Astrocyte of the hippocampus (primary cell): ENCODE data around the gene CYFIP1.
"Not testable (repeated sequence)": the region's sequence is repeated elsewhere in the genome, so short reads cannot be mapped to it uniquely, and the experiment has no call there.

Source experiments
- DNase-seq: peaks from one replicate; pipeline ENCODE4 v3.0.0; 2011; ENCODE audit warnings: low read depth, low spot score

Gene CYFIP1

GRCh38 chr15:22980189-22981050, at the start of gene CYFIP1:
TSS of gene CYFIP1 (minus strand) at chr15:22980368. CDS start at chr15:22947285, 33,083 bp downstream.
- peak; percentile 96 for DNase-seq

- DNase-seq, result no peak
These were observed 46.0 kb upstream of the CYFIP1 start for GRCh38 chr15:23026218-23026617.

- no peak for DNase-seq
These were observed 42.0 kb upstream of the CYFIP1 start for GRCh38 chr15:23022156-23022555.

GRCh38 chr15:23014394-23015000, 34.3 kb upstream of the CYFIP1 start:
- no peak for DNase-seq

GRCh38 chr15:23013681-23014080, 33.5 kb upstream of the CYFIP1 start:
- DNase-seq, result no peak

DNA sequence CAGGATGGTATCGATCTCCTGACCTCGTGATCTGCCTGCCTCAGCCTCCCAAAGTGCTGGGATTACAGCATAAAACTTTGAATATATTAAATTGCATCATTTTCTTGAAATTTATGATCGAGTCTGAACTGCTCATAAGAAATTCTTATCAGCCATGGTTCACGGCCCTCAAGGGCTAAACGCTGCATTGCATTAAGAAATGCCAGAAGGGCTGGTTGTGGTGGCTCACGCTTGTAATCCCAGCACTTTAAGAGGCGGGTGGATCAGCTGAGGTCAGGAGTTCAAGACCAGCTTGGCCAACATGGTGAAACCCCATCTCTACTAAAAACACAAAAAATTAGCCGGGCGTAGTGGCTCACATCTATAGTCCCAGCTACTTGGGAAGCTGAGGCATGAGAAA, 32.4 kb upstream of the CYFIP1 start:
- not testable (repeated sequence) for DNase-seq

DNA sequence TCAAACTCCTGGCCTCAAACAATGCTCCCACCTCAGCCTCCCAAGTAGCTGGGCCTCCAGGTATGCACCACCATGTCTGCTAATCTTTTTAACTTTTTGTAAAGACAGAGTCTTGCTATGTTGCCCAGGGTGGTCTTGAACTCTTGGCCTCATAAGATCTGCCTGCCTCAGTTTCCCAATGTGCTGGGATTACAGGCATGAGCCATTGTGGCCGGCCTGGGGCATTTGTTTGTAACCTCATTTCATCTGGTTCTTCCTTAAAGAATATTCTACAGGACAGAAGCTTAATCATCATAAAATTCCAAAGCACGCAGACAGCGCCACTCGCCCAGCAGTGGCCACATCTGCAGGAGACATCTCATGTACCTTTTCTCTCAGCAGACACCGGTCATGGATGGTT, 23.6 kb upstream of the CYFIP1 start:
- DNase-seq, result no peak

DNA sequence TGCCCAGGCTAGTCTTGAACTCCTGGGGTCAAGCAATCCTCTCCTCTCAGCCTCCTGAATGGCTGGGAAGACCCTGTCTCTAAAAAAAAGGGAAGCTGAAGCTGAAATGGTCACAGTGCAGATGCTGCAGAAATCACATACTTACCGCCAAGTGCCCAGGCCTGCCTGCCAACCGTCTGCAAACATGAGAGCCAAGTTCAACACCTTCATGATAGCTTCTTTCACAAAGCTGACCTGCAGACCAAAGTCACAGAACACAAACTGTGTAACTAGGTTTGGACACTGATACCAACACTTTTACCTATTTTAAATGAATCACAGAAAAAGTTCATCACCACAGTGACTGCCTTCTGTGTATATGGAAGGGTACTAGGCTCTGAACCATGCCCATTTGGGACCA, 22.8 kb upstream of the CYFIP1 start:
- DNase-seq, result no peak

GRCh38 chr15:22995795-22996194, 15.6 kb upstream of the CYFIP1 start:
- no peak for DNase-seq

DNA sequence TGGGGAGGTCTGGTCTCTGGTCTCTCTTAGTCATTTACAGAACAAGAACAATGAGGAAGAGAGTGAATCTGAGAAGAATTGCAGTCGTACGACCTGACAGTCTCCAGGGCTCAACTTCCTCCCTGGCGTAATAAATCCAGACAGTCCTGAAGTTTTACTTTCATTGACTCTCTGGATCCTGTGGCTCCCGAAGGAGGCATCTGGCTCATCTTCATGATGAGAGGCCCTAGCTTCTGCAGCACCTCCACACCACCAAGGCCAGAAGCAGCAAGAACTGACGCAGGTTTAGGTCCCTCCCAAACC, 11.8 kb upstream of the CYFIP1 start:
- DNase-seq, result no peak

GRCh38 chr15:22989576-22990477, 9.7 kb upstream of the CYFIP1 start:
- no peak for DNase-seq

GRCh38 chr15:22988811-22989210, 8.6 kb upstream of the CYFIP1 start:
- no peak for DNase-seq

DNA sequence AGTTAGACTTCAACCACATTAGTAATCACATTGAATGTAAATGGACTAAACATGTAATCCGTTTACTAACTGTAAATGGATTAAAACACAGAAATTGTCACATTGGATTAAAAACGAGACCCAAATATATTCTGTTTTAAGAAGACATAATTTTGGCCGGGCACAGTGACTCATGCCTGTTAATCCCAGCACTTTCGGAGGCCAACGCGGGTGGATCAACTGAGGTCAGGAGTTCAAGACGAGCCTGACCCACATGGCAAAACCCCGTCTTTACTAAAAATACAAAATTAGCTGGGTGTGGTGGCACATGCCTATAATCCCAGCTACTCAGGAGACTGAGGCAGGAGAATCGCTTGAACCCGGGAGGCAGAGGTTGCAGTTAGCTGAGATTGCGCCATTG, 1.8 kb upstream of the CYFIP1 start:
- not testable (repeated sequence) for DNase-seq

GRCh38 chr15:22981051-22981840, 1.1 kb upstream of the CYFIP1 start:
- DNase-seq, result no peak

DNA sequence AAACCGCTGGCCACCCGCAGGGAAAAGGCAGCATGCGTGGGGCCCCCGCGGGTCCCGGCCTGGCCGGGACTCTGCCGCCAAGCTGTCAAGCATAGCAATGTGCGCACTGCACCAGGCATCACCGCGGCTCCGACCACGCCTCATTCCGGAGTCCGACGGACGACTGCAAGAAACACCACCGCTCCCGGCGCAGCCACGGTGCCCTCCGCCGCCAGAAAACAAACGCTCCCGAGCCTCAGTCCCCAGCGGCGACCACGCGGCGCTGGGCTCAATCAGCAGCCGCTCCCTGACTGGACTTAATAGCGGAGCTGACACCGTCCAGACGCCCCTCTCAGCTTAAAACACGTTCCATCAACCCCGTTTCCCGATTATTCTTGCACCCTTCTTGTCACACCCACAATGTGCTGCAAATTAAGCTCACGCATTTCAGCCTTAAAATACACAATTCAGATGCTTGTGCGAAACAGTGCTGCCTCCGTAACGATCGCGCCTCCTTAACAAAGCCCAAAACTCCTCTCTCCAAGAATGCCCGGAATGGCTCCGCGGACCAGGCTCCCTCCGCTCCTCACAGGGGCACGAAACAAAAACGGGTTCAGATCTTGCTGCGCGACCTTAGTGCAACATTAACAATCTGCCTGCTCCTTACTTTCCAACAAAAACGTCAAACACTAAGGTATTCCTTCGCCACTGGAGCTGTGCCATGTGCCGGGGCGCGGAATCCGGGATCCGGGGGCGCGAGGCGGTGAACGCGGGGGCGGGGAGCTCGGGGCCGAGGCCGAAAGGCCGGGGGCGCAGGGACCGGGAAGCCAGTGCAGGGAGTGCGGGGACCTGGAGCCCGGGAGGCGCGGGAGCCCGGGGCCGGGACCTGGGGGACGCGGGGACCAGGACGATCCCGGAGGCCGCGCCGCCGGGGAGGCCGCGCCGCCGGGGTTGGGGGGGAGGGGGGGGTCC, 655 bp downstream of the CYFIP1 start:
- DNase-seq, result peak; percentile 75

GRCh38 chr15:22978691-22979237, 1.4 kb downstream of the CYFIP1 start:
- DNase-seq, result no peak

GRCh38 chr15:22974745-22975144, 5.4 kb downstream of the CYFIP1 start:
- no peak for DNase-seq

DNA sequence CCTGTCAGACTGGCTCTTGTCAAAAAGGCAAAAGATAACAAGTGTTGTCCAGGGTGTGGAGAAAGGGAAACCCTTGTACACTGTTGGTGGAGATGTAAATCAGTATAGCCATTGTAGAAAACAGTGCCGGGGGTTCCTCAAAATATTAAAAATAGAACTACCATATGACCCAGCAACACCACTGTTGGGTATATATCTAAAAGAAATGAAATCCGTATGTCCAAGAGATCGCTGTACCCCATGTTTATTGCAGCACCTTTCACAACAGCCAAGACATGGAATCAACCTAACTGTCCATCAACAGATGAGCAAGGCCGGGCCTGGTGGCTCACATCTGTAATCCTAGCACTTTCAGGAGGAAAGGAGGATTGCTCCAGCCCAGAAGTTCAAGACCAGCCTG, 6.2 kb downstream of the CYFIP1 start:
- DNase-seq, result no peak

- no peak for DNase-seq
These were observed 6.9 kb downstream of the CYFIP1 start for GRCh38 chr15:22973286-22973685.

DNA sequence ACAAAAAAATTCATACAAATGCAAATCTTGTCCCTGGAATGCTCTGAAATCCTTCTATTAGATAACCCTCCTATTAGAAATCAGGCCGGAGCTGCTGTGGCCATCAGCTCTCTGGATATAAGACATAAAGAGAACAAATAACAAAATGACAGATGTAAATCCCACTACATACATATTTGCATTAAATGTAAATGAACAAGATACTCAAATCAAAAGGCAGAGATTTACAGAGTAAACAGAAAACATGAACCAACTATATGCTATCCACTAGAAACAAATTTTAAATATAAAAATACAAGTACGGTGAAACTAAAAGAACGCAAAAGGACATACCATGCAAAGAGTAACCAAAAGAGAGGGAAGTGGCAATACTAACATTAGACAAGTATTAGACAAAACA, 10.7 kb downstream of the CYFIP1 start:
- DNase-seq, result no peak
